Lower leg skin (tissue), 4 donors: ENCODE data around the gene CAPZA1. TPM values are rescaled to one million over a fixed set of nuclear protein-coding genes. Genes with fewer than 3 reads are reported as not detected.

Source experiments
- DNase-seq, 2 donors: peaks; one replicate each; pipeline ENCODE4 v3.0.0-alpha.2; 2019; ENCODE audit warnings: low spot score in 2 of 2
- H3K4me3 ChIP-seq: fragments of 200-600 bp; sonication (generic); 2 replicates; pipeline ENCODE4 v1.5.1; 2017; ENCODE audit warnings: mild to moderate bottlenecking, low read depth; ENCODE audit not compliant: poor library complexity, severe bottlenecking
- POLR2A ChIP-seq, 2 donors: fragments of 450-650 bp; IDR thresholded peaks; one replicate each; pipeline ENCODE4 v1.6.1; 2016 to 2017; ENCODE audit warnings: antibody characterized with exemption in 2 of 2, mild to moderate bottlenecking in 1 of 2, moderate library complexity in 1 of 2
- WGBS, 2 donors: methylation state at CpG; one replicate each; pipeline ENCODE4 v1.1.5; 2018; 5-methylcytosine and 5-hydroxymethylcytosine counted together
- intact Hi-C: fragments of 100-400 bp; cut with DNase I; formaldehyde crosslinking; loops from one replicate; pipeline ENCODE4 v1.15.0; 2023; ENCODE audit warnings: low total_unique reads
- total RNA-seq, 4 donors: library from RNA; depleted of rRNA; stranded (reverse); fragments of >200 nt; gene quantifications; one replicate each; pipeline ENCODE4 v1.1.0, GENCODE V29; 2016
- TF ChIP-seq, protein P1 (sequence below), 3 donors: fragments of 450-650 bp; IDR thresholded peaks; one replicate each; pipeline ENCODE4 v1.5.1; 2016; ENCODE audit warnings: antibody characterized with exemption in 3 of 3, mild to moderate bottlenecking in 3 of 3, moderate library complexity in 2 of 3

Gene CAPZA1
- 100 to 1,000 TPM; 110 to 170 (median 144) TPM for total RNA-seq

- WGBS, 2 donors, result 0 to 1% methylated on average over 49 to 50 of the region's 50 CpGs
- H3K4me3 ChIP-seq, result peak within 1 kb of the TSS; percentile 93
- peak; percentile 92 to 98 for DNase-seq
- intact Hi-C loops, result loop anchor here (10.0 kb wide), 2 partner anchors 115 to 225 kb away; partner anchors contain the start of genes CTTNBP2NL and WNT2B
- TF ChIP-seq POLR2A (IDR thresholded peaks at IDR 0.05), result peak in 1 of 2 donors; percentile 74
- TF ChIP-seq, protein P1, sequence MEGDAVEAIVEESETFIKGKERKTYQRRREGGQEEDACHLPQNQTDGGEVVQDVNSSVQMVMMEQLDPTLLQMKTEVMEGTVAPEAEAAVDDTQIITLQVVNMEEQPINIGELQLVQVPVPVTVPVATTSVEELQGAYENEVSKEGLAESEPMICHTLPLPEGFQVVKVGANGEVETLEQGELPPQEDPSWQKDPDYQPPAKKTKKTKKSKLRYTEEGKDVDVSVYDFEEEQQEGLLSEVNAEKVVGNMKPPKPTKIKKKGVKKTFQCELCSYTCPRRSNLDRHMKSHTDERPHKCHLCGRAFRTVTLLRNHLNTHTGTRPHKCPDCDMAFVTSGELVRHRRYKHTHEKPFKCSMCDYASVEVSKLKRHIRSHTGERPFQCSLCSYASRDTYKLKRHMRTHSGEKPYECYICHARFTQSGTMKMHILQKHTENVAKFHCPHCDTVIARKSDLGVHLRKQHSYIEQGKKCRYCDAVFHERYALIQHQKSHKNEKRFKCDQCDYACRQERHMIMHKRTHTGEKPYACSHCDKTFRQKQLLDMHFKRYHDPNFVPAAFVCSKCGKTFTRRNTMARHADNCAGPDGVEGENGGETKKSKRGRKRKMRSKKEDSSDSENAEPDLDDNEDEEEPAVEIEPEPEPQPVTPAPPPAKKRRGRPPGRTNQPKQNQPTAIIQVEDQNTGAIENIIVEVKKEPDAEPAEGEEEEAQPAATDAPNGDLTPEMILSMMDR (IDR thresholded peaks at IDR 0.05), result no peak
These were observed at the start of gene CAPZA1 for GRCh38 chr1:112619518-112620376. TSS of gene CAPZA1 (plus strand) at chr1:112619832. CDS start at chr1:112619845, 13 bp downstream.

GRCh38 chr1:112575154-112575804, 44.4 kb upstream of the CAPZA1 start:
- H3K4me3 ChIP-seq, result no peak overlapping the region
- TF ChIP-seq, protein P1 (IDR thresholded peaks at IDR 0.05), result no peak
- no peak for TF ChIP-seq POLR2A (IDR thresholded peaks at IDR 0.05)
- 91 to 95% methylated on average over 8 of the region's 8 CpGs for WGBS, 2 donors
- no peak for DNase-seq
- intact Hi-C loops, result no loop called here

DNA sequence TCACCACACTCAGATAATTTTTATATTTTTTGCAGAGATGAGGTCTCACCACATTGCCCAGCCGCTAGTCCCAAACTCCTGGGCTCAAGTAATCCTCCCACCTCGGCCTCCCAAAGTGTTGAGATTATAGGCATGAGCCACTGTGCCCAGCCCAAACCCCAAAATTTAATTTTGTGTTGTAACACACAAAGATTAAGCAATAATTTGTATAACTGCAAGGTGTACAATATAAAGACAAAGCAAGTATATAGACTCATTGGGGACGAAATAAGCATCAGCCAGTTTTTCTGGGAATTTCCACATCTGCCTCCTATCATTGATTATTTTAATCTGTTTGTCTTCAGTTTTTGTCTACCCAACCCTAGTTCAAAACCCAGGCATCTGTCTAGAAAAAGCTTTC, 43.4 kb upstream of the CAPZA1 start:
- intact Hi-C loops, result loop anchor here (2.0 kb wide), 1 partner anchor 33 kb away; no protein-coding TSS in a partner anchor
- TF ChIP-seq POLR2A (IDR thresholded peaks at IDR 0.05), result no peak
- no peak for DNase-seq
- H3K4me3 ChIP-seq, result no peak overlapping the region
- WGBS, 2 donors, result 95% methylated on average over 3 of the region's 3 CpGs

GRCh38 chr1:112579801-112580510, 39.7 kb upstream of the CAPZA1 start:
- H3K4me3 ChIP-seq, result no peak overlapping the region
- intact Hi-C loops, result no loop called here
- DNase-seq, result no peak
- TF ChIP-seq, protein P1 (IDR thresholded peaks at IDR 0.05), result no peak
- TF ChIP-seq POLR2A (IDR thresholded peaks at IDR 0.05), result no peak
- WGBS, 2 donors, result 85 to 90% methylated on average over 5 of the region's 5 CpGs

DNA sequence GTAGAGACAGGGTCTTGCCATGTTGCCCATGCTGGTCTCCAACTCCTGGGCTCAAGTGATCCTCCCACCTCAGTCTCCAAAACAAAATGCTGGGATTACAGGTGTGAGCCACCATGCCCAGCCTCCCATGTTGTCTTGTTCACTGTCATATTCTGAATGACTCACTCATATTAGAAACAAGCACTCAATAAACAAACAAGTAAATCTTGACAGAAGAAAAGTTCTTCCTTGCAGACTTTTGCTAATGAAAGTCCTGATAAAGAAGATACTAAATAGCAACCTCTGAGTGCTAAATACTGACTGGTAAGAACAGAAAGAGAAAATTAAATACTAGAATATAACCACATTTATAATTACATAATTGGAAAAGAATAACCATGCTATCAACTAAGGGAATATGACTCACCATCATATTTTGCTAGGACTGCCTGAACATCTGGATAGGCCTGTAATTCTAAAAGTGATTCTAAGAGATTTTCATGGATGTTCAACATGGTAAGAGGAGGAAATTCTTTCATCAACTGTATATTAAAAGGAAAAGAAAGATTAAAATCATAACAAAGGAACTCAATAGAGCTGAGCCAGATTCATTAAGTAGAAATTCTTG, 37.9 kb upstream of the CAPZA1 start:
- TF ChIP-seq, protein P1 (IDR thresholded peaks at IDR 0.05), result no peak
- TF ChIP-seq POLR2A (IDR thresholded peaks at IDR 0.05), result no peak
- no peak for DNase-seq
- H3K4me3 ChIP-seq, result no peak overlapping the region
- intact Hi-C loops, result no loop called here
